GM23338 (cell line): ENCODE data around the gene FXYD7.

ENCODE experiments used
- CREB1 ChIP-seq: fragments of 250-450 bp; sonication (Bioruptor Pico); IDR thresholded peaks from 2 replicates; pipeline ENCODE4 v1.5.0; 2020; ENCODE audit warnings: low read depth, mild to moderate bottlenecking, moderate library complexity
- EZH2 ChIP-seq: fragments of 200-600 bp; sonication (generic); IDR thresholded peaks from one replicate; pipeline ENCODE4 v1.8.0; 2017; ENCODE audit warnings: antibody characterized with exemption, mild to moderate bottlenecking, low read depth; ENCODE audit not compliant: unreplicated experiment
- JUNB ChIP-seq: IDR thresholded peaks from one replicate; pipeline ENCODE4 v1.6.1; 2016; ENCODE audit warnings: antibody characterized with exemption; ENCODE audit not compliant: unreplicated experiment
- POLR2AphosphoS5 ChIP-seq: IDR thresholded peaks from 2 replicates; pipeline ENCODE4 v1.6.1; 2016; ENCODE audit warnings: antibody characterized with exemption, low read depth
- ZNF331 ChIP-seq: fragments of 250-450 bp; sonication (Bioruptor Pico); IDR thresholded peaks from 2 replicates; pipeline ENCODE4 v1.5.0; 2020; ENCODE audit warnings: low read depth, mild to moderate bottlenecking, moderate library complexity
- TF ChIP-seq, protein P1 (sequence below), 2 experiments: fragments of 200-600 bp in 1 of 2; sonication (generic) in 1 of 2; conservative IDR thresholded peaks; 2 replicates each; pipeline versions ENCODE4 v1.5.1 to v1.6.1; 2016 to 2017; ENCODE audit warnings: antibody characterized with exemption in 2 of 2, low read depth in 2 of 2, mild to moderate bottlenecking in 2 of 2, moderate library complexity in 1 of 2
- TF ChIP-seq, protein P2 (sequence below): IDR thresholded peaks from one replicate; pipeline ENCODE4 v1.6.1; 2018; ENCODE audit warnings: antibody characterized with exemption; ENCODE audit not compliant: unreplicated experiment

DNA sequence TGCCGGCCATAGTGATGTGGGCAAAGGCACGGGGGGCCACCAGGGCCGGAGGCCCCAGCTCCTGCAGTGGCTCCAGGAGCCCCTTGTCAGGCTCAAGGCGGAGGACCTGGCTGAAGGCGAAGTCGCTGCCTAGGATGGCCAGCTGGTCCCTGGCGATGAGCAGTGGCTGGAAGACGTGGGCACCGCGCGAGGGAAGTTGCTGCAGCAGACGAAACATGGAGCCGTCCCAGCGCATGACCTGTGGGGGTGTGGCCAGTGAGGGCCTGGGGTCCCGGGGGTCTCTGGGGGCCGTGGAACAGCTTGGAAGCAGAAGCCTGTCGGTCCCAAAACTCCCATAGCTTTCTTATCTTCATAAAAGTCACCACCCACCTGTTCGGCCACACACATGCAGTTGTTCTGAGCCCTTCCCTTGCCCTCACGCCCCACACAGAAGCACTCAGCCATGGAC lies 17.8 kb upstream of the FXYD7 start:
- TF ChIP-seq, protein P1, sequence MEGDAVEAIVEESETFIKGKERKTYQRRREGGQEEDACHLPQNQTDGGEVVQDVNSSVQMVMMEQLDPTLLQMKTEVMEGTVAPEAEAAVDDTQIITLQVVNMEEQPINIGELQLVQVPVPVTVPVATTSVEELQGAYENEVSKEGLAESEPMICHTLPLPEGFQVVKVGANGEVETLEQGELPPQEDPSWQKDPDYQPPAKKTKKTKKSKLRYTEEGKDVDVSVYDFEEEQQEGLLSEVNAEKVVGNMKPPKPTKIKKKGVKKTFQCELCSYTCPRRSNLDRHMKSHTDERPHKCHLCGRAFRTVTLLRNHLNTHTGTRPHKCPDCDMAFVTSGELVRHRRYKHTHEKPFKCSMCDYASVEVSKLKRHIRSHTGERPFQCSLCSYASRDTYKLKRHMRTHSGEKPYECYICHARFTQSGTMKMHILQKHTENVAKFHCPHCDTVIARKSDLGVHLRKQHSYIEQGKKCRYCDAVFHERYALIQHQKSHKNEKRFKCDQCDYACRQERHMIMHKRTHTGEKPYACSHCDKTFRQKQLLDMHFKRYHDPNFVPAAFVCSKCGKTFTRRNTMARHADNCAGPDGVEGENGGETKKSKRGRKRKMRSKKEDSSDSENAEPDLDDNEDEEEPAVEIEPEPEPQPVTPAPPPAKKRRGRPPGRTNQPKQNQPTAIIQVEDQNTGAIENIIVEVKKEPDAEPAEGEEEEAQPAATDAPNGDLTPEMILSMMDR (conservative IDR thresholded peaks at IDR 0.05; ENCODE audit: low read depth in 2 of 2) = no peak
- no peak for TF ChIP-seq EZH2
- TF ChIP-seq POLR2AphosphoS5 = no peak
- TF ChIP-seq, protein P2, sequence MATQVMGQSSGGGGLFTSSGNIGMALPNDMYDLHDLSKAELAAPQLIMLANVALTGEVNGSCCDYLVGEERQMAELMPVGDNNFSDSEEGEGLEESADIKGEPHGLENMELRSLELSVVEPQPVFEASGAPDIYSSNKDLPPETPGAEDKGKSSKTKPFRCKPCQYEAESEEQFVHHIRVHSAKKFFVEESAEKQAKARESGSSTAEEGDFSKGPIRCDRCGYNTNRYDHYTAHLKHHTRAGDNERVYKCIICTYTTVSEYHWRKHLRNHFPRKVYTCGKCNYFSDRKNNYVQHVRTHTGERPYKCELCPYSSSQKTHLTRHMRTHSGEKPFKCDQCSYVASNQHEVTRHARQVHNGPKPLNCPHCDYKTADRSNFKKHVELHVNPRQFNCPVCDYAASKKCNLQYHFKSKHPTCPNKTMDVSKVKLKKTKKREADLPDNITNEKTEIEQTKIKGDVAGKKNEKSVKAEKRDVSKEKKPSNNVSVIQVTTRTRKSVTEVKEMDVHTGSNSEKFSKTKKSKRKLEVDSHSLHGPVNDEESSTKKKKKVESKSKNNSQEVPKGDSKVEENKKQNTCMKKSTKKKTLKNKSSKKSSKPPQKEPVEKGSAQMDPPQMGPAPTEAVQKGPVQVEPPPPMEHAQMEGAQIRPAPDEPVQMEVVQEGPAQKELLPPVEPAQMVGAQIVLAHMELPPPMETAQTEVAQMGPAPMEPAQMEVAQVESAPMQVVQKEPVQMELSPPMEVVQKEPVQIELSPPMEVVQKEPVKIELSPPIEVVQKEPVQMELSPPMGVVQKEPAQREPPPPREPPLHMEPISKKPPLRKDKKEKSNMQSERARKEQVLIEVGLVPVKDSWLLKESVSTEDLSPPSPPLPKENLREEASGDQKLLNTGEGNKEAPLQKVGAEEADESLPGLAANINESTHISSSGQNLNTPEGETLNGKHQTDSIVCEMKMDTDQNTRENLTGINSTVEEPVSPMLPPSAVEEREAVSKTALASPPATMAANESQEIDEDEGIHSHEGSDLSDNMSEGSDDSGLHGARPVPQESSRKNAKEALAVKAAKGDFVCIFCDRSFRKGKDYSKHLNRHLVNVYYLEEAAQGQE = no peak
- no peak for TF ChIP-seq CREB1
- no peak for TF ChIP-seq JUNB
- no peak for TF ChIP-seq ZNF331 (CRISPR knock-in tag)
